ENCODE data around the gene CFAP58. TPM values are rescaled to one million over a fixed set of nuclear protein-coding genes. Genes with fewer than 3 reads are reported as not detected.

Gene CFAP58
- total and polyA plus RNA-seq, 2 donors (not counting 3 experiments of a cell fraction or from before 2014, with no cell fraction given), result 0.07 to 0.29 TPM

DNA sequence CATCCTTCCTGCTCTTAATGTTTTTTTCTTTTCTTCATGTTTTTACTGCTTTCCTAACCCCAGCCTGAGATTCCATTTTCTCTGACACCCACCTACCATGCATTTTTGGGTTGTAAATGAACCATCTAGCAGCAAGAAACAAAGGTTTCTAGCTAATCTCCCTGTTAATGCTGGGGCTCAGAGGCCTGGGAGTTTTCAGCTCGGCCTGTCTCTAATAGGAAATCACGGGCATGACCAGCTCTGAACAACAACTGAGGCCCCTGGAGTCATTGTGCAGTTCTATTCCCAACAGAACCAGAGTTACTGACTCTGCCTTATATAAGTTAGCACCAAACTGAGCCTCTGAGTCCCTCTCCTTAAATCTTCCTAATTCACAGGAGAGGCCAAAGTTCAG is 134.8 kb downstream of the CFAP58 start:
- Histone ChIP-seq H3K9me3 (replicated peaks; ENCODE audit: control insufficient read depth, insufficient read depth, low read length) (no peaks in the 10 kb centered on the region), H3K27ac (ENCODE audit: insufficient read depth, low read depth, low read length) (no peak overlapping the region), H3K4me2 (ENCODE audit: insufficient read depth, low read length) (no peak overlapping the region), H3K27me3 (ENCODE audit: control insufficient read depth in 2 of 2, insufficient read depth in 2 of 2, low read length in 2 of 2) (no peaks in the 10 kb centered on the region), H3K9ac (replicated peaks; ENCODE audit: extremely low read depth, insufficient read depth, low read length) (no peak overlapping the region), H4K20me1 (replicated peaks; ENCODE audit: control insufficient read depth, extremely low read depth, insufficient read depth, low read length) (no peaks in the 10 kb centered on the region), H2AFZ (ENCODE audit: low read depth, low read length) (no peak overlapping the region), H3K4me3 (replicated peaks in 1 of 3; ENCODE audit: insufficient read depth in 1 of 3, low read depth in 1 of 3, low read length in 3 of 3) (no peak overlapping the region), H3K9me1 (replicated peaks; ENCODE audit: control insufficient read depth, extremely low read depth, insufficient read depth, low read length) (no peaks in the 10 kb centered on the region), H3K79me2 (ENCODE audit: control insufficient read depth, insufficient read depth, low read length) (no peaks in the 10 kb centered on the region), H3K36me3 (ENCODE audit: control insufficient read depth in 2 of 2, extremely low read depth in 1 of 2, insufficient read depth in 2 of 2, low read length in 2 of 2) (no peaks in the 10 kb centered on the region), H3K4me1 (ENCODE audit: control insufficient read depth, extremely low read depth, insufficient read depth, low read length) (no peaks in the 10 kb centered on the region)
- dilution Hi-C loops (cut with MboI; ENCODE audit: extremely low pct_ligation_motif_present, low sequenced_read_pairs), result no loop called here
- no peak for FAIRE-seq
- DNase-seq (ENCODE audit: low read depth, low spot score), result no peak
- TF ChIP-seq FOS (IDR thresholded peaks at IDR 0.05; ENCODE audit: borderline replicate concordance, insufficient read depth, low read length), result no peak
- no peak for TF ChIP-seq POLR2A (IDR thresholded peaks at IDR 0.05; ENCODE audit: low read depth, low read length)
- no peak for TF ChIP-seq MYC (IDR thresholded peaks at IDR 0.05; ENCODE audit: low read depth, low read length)
- TF ChIP-seq JUN (IDR thresholded peaks at IDR 0.05; ENCODE audit: borderline replicate concordance, insufficient read depth, insufficient read length, low read depth), result no peak
- TF ChIP-seq, protein P1, sequence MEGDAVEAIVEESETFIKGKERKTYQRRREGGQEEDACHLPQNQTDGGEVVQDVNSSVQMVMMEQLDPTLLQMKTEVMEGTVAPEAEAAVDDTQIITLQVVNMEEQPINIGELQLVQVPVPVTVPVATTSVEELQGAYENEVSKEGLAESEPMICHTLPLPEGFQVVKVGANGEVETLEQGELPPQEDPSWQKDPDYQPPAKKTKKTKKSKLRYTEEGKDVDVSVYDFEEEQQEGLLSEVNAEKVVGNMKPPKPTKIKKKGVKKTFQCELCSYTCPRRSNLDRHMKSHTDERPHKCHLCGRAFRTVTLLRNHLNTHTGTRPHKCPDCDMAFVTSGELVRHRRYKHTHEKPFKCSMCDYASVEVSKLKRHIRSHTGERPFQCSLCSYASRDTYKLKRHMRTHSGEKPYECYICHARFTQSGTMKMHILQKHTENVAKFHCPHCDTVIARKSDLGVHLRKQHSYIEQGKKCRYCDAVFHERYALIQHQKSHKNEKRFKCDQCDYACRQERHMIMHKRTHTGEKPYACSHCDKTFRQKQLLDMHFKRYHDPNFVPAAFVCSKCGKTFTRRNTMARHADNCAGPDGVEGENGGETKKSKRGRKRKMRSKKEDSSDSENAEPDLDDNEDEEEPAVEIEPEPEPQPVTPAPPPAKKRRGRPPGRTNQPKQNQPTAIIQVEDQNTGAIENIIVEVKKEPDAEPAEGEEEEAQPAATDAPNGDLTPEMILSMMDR (IDR thresholded peaks at IDR 0.05; ENCODE audit: extremely low read depth in 1 of 2, insufficient read depth in 1 of 2, low read depth in 1 of 2, low read length in 2 of 2), result no peak
- TF ChIP-seq POLR2AphosphoS5 (IDR thresholded peaks at IDR 0.05; ENCODE audit: insufficient read depth, low read depth, low read length), result no peak
- TF ChIP-seq GATA2 (IDR thresholded peaks at IDR 0.05; ENCODE audit: insufficient read depth, insufficient read length, low read depth, low read length), result no peak
- TF ChIP-seq, protein P2, sequence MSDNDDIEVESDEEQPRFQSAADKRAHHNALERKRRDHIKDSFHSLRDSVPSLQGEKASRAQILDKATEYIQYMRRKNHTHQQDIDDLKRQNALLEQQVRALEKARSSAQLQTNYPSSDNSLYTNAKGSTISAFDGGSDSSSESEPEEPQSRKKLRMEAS (IDR thresholded peaks at IDR 0.05; ENCODE audit: insufficient read depth, insufficient read length), result no peak
- no peak for TF ChIP-seq EZH2 (IDR thresholded peaks at IDR 0.05; ENCODE audit: borderline replicate concordance, low read depth, low read length, severe bottlenecking)
- BruUV-seq (replicated peaks), result no TSS peak
- ChIA-PET CTCF (no interaction called here), POLR2A (no interaction called here)
- intact Hi-C loops (cut with micrococcal nuclease), result no loop called here
